Astrocyte of the spinal cord (primary cell): ENCODE results near the gene SND1.

Experiments used
- DNase-seq: peaks from one replicate; pipeline ENCODE4 v3.0.0; 2011; ENCODE audit warnings: low read depth, low spot score
- H3K4me3 ChIP-seq: 2 replicates; pipeline ENCODE4 v1.5.1; 2011; ENCODE audit warnings: low read depth, mild to moderate bottlenecking, low read length, moderate library complexity
- CTCF ChIP-seq: IDR thresholded peaks from 2 replicates; pipeline ENCODE4 v1.5.1; 2012; ENCODE audit warnings: low read depth, mild to moderate bottlenecking, low read length, inconsistent platforms
- in situ Hi-C: cut with HindIII; loops from 2 replicates; pipeline ENCODE4 v1.10.0; 2017; ENCODE audit warnings: low sequenced_read_pairs

The SND1 gene

GRCh38 chr7:128030654-128031611 is 378.9 kb downstream of the SND1 start, which contains the start of gene LRRC4:
LRRC4 (minus strand) TSS chr7:128031437; CDS start chr7:128030640, 797 bp downstream.
- peak; percentile 37 for DNase-seq
- H3K4me3 ChIP-seq = peak within 1 kb of the TSS; percentile 36
- in situ Hi-C loops = no loop called here
- peak; percentile 11 for TF ChIP-seq CTCF

- peak overlapping the region; percentile 16 for H3K4me3 ChIP-seq
- in situ Hi-C loops = no loop called here
- DNase-seq = peak; percentile 87
- TF ChIP-seq CTCF = peak; percentile 38
These were observed 380.1 kb downstream of the SND1 start for GRCh38 chr7:128031901-128032604.

- no peak for TF ChIP-seq CTCF
- in situ Hi-C loops = no loop called here
- H3K4me3 ChIP-seq = peak overlapping the region; percentile 1
- DNase-seq = no peak
These were observed 380.7 kb downstream of the SND1 start for GRCh38 chr7:128032605-128033235.

- no peak for DNase-seq
- no peak for TF ChIP-seq CTCF
- in situ Hi-C loops = no loop called here
- H3K4me3 ChIP-seq = no peak overlapping the region
These were observed 381.3 kb downstream of the SND1 start for GRCh38 chr7:128033246-128033645.

- no peak for DNase-seq
- no peak for TF ChIP-seq CTCF
- no peak overlapping the region for H3K4me3 ChIP-seq
- in situ Hi-C loops = no loop called here
These were observed 382.8 kb downstream of the SND1 start for GRCh38 chr7:128034825-128035224.

- in situ Hi-C loops = no loop called here
- TF ChIP-seq CTCF = peak; percentile 68
- no peak overlapping the region for H3K4me3 ChIP-seq
- DNase-seq = no peak
These were observed 383.7 kb downstream of the SND1 start for GRCh38 chr7:128035712-128036111.
